DND-41 (cell line): ENCODE measurements around the gene CYBA.

Source experiments
- CTCF ChIP-seq: IDR thresholded peaks from 2 replicates; pipeline ENCODE4 v1.5.1; 2012; ENCODE audit warnings: borderline replicate concordance, low read length, moderate library complexity, mild to moderate bottlenecking; ENCODE audit not compliant: poor library complexity, severe bottlenecking; ENCODE audit errors: extremely low read depth
- EZH2 ChIP-seq: IDR thresholded peaks from 3 replicates; pipeline ENCODE4 v1.6.1; 2012; ENCODE audit warnings: borderline replicate concordance, low read depth, mild to moderate bottlenecking, moderate library complexity, low read length, inconsistent platforms; ENCODE audit not compliant: severe bottlenecking

DNA sequence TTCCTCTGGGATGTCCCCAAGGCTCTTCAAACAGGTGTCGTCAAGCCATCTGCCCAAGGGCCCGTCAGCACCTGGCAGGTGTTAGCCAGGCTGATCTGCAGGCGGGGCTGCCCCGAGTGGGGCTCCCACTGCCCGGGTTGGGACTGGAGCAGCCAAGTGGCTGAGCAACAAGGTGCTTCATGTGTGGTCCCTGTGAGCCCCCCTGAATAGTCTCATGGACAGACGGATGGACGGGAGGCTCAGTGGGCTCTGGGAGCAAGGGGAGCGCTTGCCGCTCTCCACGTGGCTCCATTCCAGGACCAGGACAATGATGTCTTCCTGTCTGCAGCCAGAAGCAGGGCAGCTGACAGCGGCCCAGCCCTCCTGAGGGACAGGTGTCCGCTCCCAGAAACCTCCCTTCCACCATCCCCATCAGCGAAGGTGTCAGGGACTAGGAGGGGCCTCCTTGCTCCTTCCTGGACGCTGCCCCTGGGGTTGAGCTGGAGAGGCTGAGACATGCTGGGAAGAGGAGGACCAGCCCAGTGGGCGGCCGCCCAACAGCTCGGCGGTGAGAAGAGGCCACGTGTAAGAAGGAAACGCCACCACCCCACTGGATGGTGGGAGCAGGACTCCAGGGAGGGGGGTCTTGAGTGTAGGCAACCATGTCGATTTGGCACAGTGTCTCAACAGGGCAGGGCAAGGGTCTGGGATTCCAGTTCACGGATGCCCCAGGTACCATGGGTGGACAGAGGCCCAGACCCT is 25.8 kb upstream of the CYBA start:
- TF ChIP-seq EZH2, result no peak
- TF ChIP-seq CTCF, result no peak
